HCT116 (cell line): ENCODE data around the gene LDLRAD4. TPM values are rescaled to one million over a fixed set of nuclear protein-coding genes. Genes with fewer than 3 reads are reported as not detected.

Source experiments
- ATAC-seq: fragments of 200-7000 bp; cut with Tn5 transposase; 2 replicates; pipeline ENCODE4 v1.9.1; 2020; ENCODE audit warnings: mild to moderate bottlenecking, moderate library complexity
- BruUV-seq: library from RNA; stranded (reverse); fragments of 400-500 nt; replicated peaks from 2 replicates; lab custom pipeline; 2021; lab: Mats Ljungman, UMichigan
- CTCF ChIA-PET: fragments of 300-600 bp; sonication (Branson Sonifier 250); formaldehyde crosslinking; loops from one replicate; lab custom pipeline; 2021; ENCODE audit warnings: antibody characterized with exemption; lab: Charles Lee
- POLR2A ChIA-PET: fragments of 300-600, 350-600 bp; sonication (Branson Sonifier 250); formaldehyde crosslinking; loops from one replicate; lab custom pipeline; 2021; ENCODE audit warnings: antibody characterized with exemption; lab: Charles Lee
- RAD21 ChIA-PET, 2 experiments: fragments of 300-600 bp; sonication (Branson Sonifier 250); formaldehyde crosslinking; loops; one replicate each; lab custom pipeline; 2023; ENCODE audit warnings: low total read pairs in 2 of 2; ENCODE audit not compliant: uncharacterized antibody in 2 of 2, unreplicated experiment in 2 of 2, low non-redundant PET in 1 of 2; lab: Charles Lee
- DNase-seq: peaks from one replicate; pipeline ENCODE4 v3.0.0-alpha.2; 2010; ENCODE audit warnings: low read depth, low spot score
- H2AFZ ChIP-seq: fragments of 200-600 bp; shearing (Covaris generic), sonication (generic); 2 replicates; pipeline ENCODE4 v1.6.1; 2017; ENCODE audit warnings: low read depth, mixed run types, mixed read lengths, antibody characterized with exemption, low read length; ENCODE audit not compliant: poor library complexity, severe bottlenecking
- H3K27ac ChIP-seq: 2 replicates; pipeline ENCODE4 v1.5.1; 2012; ENCODE audit warnings: low read depth, low read length
- H3K27me3 ChIP-seq: fragments of 200-600 bp; sonication (generic); 2 replicates; pipeline ENCODE4 v1.6.1; 2016; ENCODE audit warnings: mixed run types, low read length, mixed read lengths; ENCODE audit not compliant: insufficient read depth
- H3K36me3 ChIP-seq, 2 experiments: fragments of 200-500 bp in 1 of 2; fragments of 200-600 bp in 1 of 2; sonication (Bioruptor generic) in 1 of 2; sonication (generic) in 1 of 2; 2 replicates each; pipeline versions ENCODE4 v1.5.1 to v1.6.1; 2014 to 2016; ENCODE audit warnings: low read length in 2 of 2, inconsistent platforms in 1 of 2, mixed read lengths in 1 of 2, mixed run types in 1 of 2; ENCODE audit not compliant: insufficient read depth in 2 of 2, control insufficient read depth in 1 of 2
- H3K4me1 ChIP-seq, 2 experiments: fragments of 200-600 bp in 1 of 2; sonication (generic) in 1 of 2; 2 replicates each; pipeline versions ENCODE4 v1.5.1 to v1.6.1; 2012 to 2017; ENCODE audit warnings: low read length in 2 of 2, inconsistent platforms in 1 of 2, mild to moderate bottlenecking in 1 of 2, mixed read lengths in 1 of 2, mixed run types in 1 of 2, moderate library complexity in 1 of 2; ENCODE audit not compliant: insufficient read depth in 2 of 2, control insufficient read depth in 1 of 2
- H3K4me2 ChIP-seq: fragments of 200-600 bp; sonication (generic); 2 replicates; pipeline ENCODE4 v1.6.1; 2017; ENCODE audit warnings: mixed run types, low read length, mixed read lengths
- H3K4me3 ChIP-seq, 2 experiments: fragments of 200-600 bp in 1 of 2; sonication (generic) in 1 of 2; replicated peaks in 1 of 2; 2 replicates each; pipeline ENCODE4 v1.5.1; 2011 to 2016; ENCODE audit warnings: low read length in 2 of 2, control low read depth in 1 of 2, low read depth in 1 of 2, mild to moderate bottlenecking in 1 of 2, mixed read lengths in 1 of 2, mixed run types in 1 of 2
- H3K79me2 ChIP-seq: fragments of 200-600 bp; sonication (generic); 2 replicates; pipeline ENCODE4 v1.6.1; 2017; ENCODE audit warnings: mild to moderate bottlenecking, mixed run types, low read length, moderate library complexity, mixed read lengths; ENCODE audit not compliant: insufficient read depth
- H3K9ac ChIP-seq: fragments of 200-600 bp; sonication (generic); 2 replicates; pipeline ENCODE4 v1.6.1; 2016; ENCODE audit warnings: low read length, mixed read lengths
- H3K9me2 ChIP-seq: fragments of 200-600 bp; sonication (generic), shearing (Covaris generic); 2 replicates; pipeline ENCODE4 v1.6.1; 2017; ENCODE audit warnings: mixed run types, mild to moderate bottlenecking, moderate library complexity; ENCODE audit not compliant: insufficient read depth
- H3K9me3 ChIP-seq, 2 experiments: fragments of 200-500 bp in 1 of 2; fragments of 200-600 bp in 1 of 2; sonication (Bioruptor generic) in 1 of 2; sonication (generic) in 1 of 2; 2 replicates each; pipeline ENCODE4 v1.6.1; 2014 to 2017; ENCODE audit warnings: low read length in 2 of 2, mixed read lengths in 2 of 2, inconsistent platforms in 1 of 2, low read depth in 1 of 2, mild to moderate bottlenecking in 1 of 2, mixed run types in 1 of 2, moderate library complexity in 1 of 2; ENCODE audit not compliant: control insufficient read depth in 1 of 2, insufficient read depth in 1 of 2
- H4K20me1 ChIP-seq: fragments of 200-600 bp; sonication (generic), shearing (Covaris generic); 2 replicates; pipeline ENCODE4 v1.6.1; 2017; ENCODE audit warnings: mixed run types, mild to moderate bottlenecking, moderate library complexity; ENCODE audit not compliant: insufficient read depth
- CBX3 ChIP-seq: IDR thresholded peaks from 2 replicates; pipeline ENCODE4 v1.6.1; 2012; ENCODE audit warnings: low read depth
- CEBPB ChIP-seq: IDR thresholded peaks from 2 replicates; pipeline ENCODE4 v1.6.1; 2012; ENCODE audit warnings: low read depth
- EGR1 ChIP-seq: IDR thresholded peaks from 2 replicates; pipeline ENCODE4 v1.6.1; 2012; ENCODE audit warnings: low read depth
- ELF1 ChIP-seq: IDR thresholded peaks from 2 replicates; pipeline ENCODE4 v1.6.1; 2012; ENCODE audit warnings: low read depth, borderline replicate concordance
- EZH2phosphoT487 ChIP-seq: fragments of 200-600 bp; IDR thresholded peaks from 2 replicates; pipeline ENCODE4 v1.6.1; 2018; ENCODE audit warnings: antibody characterized with exemption, borderline replicate concordance
- POLR2A ChIP-seq: IDR thresholded peaks from 2 replicates; pipeline ENCODE4 v1.7.0; 2011; ENCODE audit warnings: borderline replicate concordance; ENCODE audit not compliant: insufficient read depth, insufficient read length; ENCODE audit errors: extremely low read depth
- POLR2AphosphoS5 ChIP-seq: IDR thresholded peaks from 2 replicates; pipeline ENCODE4 v1.6.1; 2011; ENCODE audit warnings: mild to moderate bottlenecking, low read depth, low read length, moderate library complexity
- RAD21 ChIP-seq: IDR thresholded peaks from 2 replicates; pipeline ENCODE4 v1.6.1; 2012; ENCODE audit warnings: low read depth, mild to moderate bottlenecking
- SIN3A ChIP-seq: IDR thresholded peaks from 2 replicates; pipeline ENCODE4 v1.6.1; 2012; ENCODE audit warnings: low read depth
- SP1 ChIP-seq: IDR thresholded peaks from 2 replicates; pipeline ENCODE4 v1.6.1; 2012; ENCODE audit warnings: low read depth
- SRF ChIP-seq: IDR thresholded peaks from 2 replicates; pipeline ENCODE4 v1.6.1; 2012; ENCODE audit warnings: low read depth
- TCF7L2 ChIP-seq: IDR thresholded peaks from 2 replicates; pipeline ENCODE4 v1.7.0; 2011; ENCODE audit warnings: borderline replicate concordance, inconsistent platforms; ENCODE audit not compliant: insufficient read depth, insufficient read length; ENCODE audit errors: extremely low read depth
- YY1 ChIP-seq: IDR thresholded peaks from 2 replicates; pipeline ENCODE4 v1.6.1; 2011; ENCODE audit warnings: low read length, low read depth, moderate library complexity, mild to moderate bottlenecking; ENCODE audit not compliant: insufficient replicate concordance; ENCODE audit errors: extremely low read depth
- ZFX ChIP-seq: fragments of 450-650 bp; IDR thresholded peaks from 2 replicates; pipeline ENCODE4 v1.6.1; 2017
- ZNF274 ChIP-seq: fragments of 200-500 bp; sonication (Bioruptor generic); IDR thresholded peaks from 2 replicates; pipeline ENCODE4 v1.6.1; 2014; ENCODE audit warnings: mild to moderate bottlenecking, low read depth, low read length, inconsistent platforms
- intact Hi-C: fragments of 100-400 bp; cut with micrococcal nuclease; formaldehyde crosslinking; loops from 2 replicates; pipeline ENCODE4 v1.10.0; 2022
- total RNA-seq: library from RNA; stranded (reverse); gene quantifications from one replicate; pipeline ENCODE4 v1.2.1, GENCODE V29; 2021; ENCODE audit not compliant: unreplicated experiment
- TF ChIP-seq, protein P1 (sequence below): IDR thresholded peaks from 2 replicates; pipeline ENCODE4 v1.6.1; 2011; ENCODE audit warnings: mild to moderate bottlenecking, low read length, moderate library complexity; ENCODE audit not compliant: insufficient replicate concordance; ENCODE audit errors: extremely low read depth

The LDLRAD4 gene
- total RNA-seq, 1 experiment from 2014 or later: 1.2 TPM

DNA sequence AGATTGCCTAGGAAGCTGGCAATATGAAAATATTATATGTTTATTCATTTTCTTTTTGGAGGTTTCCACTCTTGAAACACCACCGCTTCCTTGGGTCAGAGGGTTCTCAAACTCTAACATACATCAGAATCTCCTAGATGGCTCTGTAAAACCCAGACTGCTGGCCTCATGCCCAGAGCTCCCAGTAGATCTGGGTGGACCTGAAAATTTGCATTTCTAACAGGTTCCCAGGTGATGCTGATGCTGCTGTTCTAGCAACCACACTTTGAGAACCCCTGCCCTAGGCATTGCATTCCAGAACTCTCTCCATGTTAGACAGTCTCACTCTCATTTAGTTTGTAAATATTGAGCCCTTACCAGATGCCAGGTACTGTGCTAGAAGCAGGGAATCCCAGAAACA is 368.4 kb downstream of the LDLRAD4 start:
- intact Hi-C loops: no loop called here
- no peak overlapping the region for H3K4me3 ChIP-seq
- ChIA-PET RAD21 (no interaction called here), POLR2A (no interaction called here), CTCF (no interaction called here)
- no peaks in the 10 kb centered on the region for H3K9me3 ChIP-seq
- no peak overlapping the region for H3K4me2 ChIP-seq
- H3K9me2 ChIP-seq: no peaks in the 10 kb centered on the region
- H3K4me1 ChIP-seq: no peaks in the 10 kb centered on the region
- no peak for TF ChIP-seq EZH2phosphoT487
- no peak for TF ChIP-seq POLR2AphosphoS5
- TF ChIP-seq ZFX: no peak
- no peak for TF ChIP-seq CBX3
- no peak overlapping the region for H3K9ac ChIP-seq
- H3K79me2 ChIP-seq: no peaks in the 10 kb centered on the region
- H3K27ac ChIP-seq: no peak overlapping the region
- H2AFZ ChIP-seq: no peak overlapping the region
- BruUV-seq: no TSS peak
- no peaks in the 10 kb centered on the region for H3K36me3 ChIP-seq
- no peaks in the 10 kb centered on the region for H4K20me1 ChIP-seq
- no peaks in the 10 kb centered on the region for H3K27me3 ChIP-seq
- ATAC-seq: no peak
- DNase-seq: no peak

DNA sequence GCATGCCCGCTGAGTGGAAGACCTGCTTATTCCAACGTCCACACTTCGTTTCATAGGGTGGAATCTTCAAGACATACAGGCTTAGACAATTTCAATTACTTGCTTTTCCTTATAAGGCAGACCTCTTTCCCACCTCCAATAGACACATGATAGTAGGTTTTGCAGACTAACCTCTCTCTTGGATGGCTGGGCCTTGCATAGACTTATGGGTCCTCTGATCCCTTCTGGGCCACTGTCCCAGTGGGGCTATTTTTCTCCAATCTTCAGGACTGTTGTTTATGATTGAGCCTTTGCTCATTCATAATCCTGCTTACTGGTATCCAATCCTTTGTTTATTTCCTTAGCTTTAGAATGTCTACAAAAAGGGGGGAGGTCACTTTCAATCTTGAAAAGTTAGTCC is 368.9 kb downstream of the LDLRAD4 start:
- TF ChIP-seq ELF1: no peak
- no peak for TF ChIP-seq SRF
- TF ChIP-seq CEBPB: no peak
- no peak for TF ChIP-seq RAD21
- TF ChIP-seq CBX3: no peak
- no peak for TF ChIP-seq TCF7L2
- no peak for TF ChIP-seq SIN3A
- TF ChIP-seq SP1: no peak
- no peak for TF ChIP-seq ZNF274
- TF ChIP-seq EGR1: no peak
- no peak for TF ChIP-seq POLR2A
- TF ChIP-seq, protein P1, sequence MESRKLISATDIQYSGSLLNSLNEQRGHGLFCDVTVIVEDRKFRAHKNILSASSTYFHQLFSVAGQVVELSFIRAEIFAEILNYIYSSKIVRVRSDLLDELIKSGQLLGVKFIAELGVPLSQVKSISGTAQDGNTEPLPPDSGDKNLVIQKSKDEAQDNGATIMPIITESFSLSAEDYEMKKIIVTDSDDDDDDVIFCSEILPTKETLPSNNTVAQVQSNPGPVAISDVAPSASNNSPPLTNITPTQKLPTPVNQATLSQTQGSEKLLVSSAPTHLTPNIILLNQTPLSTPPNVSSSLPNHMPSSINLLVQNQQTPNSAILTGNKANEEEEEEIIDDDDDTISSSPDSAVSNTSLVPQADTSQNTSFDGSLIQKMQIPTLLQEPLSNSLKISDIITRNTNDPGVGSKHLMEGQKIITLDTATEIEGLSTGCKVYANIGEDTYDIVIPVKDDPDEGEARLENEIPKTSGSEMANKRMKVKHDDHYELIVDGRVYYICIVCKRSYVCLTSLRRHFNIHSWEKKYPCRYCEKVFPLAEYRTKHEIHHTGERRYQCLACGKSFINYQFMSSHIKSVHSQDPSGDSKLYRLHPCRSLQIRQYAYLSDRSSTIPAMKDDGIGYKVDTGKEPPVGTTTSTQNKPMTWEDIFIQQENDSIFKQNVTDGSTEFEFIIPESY: no peak
- TF ChIP-seq YY1: no peak
- POLR2A ChIA-PET: no interaction called here
- Histone ChIP-seq H3K4me1 (no peaks in the 10 kb centered on the region), H3K9me2 (no peaks in the 10 kb centered on the region), H3K36me3 (no peaks in the 10 kb centered on the region), H3K9me3 (no peaks in the 10 kb centered on the region), H2AFZ (no peak overlapping the region), H3K27me3 (no peaks in the 10 kb centered on the region), H4K20me1 (no peaks in the 10 kb centered on the region), H3K9ac (no peak overlapping the region), H3K27ac (no peak overlapping the region), H3K4me3 (no peak overlapping the region), H3K79me2 (no peaks in the 10 kb centered on the region), H3K4me2 (no peak overlapping the region)
- intact Hi-C loops: no loop called here
- RAD21 ChIA-PET: no interaction called here
- ATAC-seq: no peak
- no peak for DNase-seq
- BruUV-seq: no TSS peak
- CTCF ChIA-PET: no interaction called here
